Gastrocnemius medialis (tissue), 4 donors: Measurements from ENCODE around the gene USP26.

Source experiments
- CTCF ChIP-seq, 5 experiments: fragments of 450-650 bp in 3 of 5; fragments of 200-600 bp in 2 of 5; sonication (generic) in 2 of 5; IDR thresholded peaks in 4 of 5; conservative IDR thresholded peaks in 1 of 5; 1 replicate in 4 of 5; 2 replicates in 1 of 5; pipeline ENCODE4 v1.5.1; 2016 to 2019; ENCODE audit warnings: antibody characterized with exemption in 5 of 5, mild to moderate bottlenecking in 3 of 5, moderate library complexity in 3 of 5
- POLR2A ChIP-seq, 2 donors: fragments of 450-650 bp; IDR thresholded peaks; one replicate each; pipeline ENCODE4 v1.6.1; 2017; ENCODE audit warnings: antibody characterized with exemption in 2 of 2, mild to moderate bottlenecking in 2 of 2, moderate library complexity in 2 of 2

- TF ChIP-seq CTCF (IDR thresholded peaks at IDR 0.05 in 4 of 5, conservative IDR thresholded peaks at IDR 0.05 in 1 of 5) (no peak), POLR2A (IDR thresholded peaks at IDR 0.05) (no peak)
These were observed 2.7 kb downstream of the USP26 start for GRCh38 chrX:133094098-133094731.
